Neuronal stem cell (in vitro differentiated cells): Measurements from ENCODE around the gene TMEM175.
A peak's percentile ranks its signal among the peaks of the same experiment; 100 is the strongest.

ENCODE experiments used
- DNase-seq: peaks from one replicate; pipeline ENCODE4 v3.0.0-alpha.2; 2013; ENCODE audit warnings: low spot score
- H2AFZ ChIP-seq: one replicate; pipeline ENCODE4 v1.6.1; 2013; ENCODE audit warnings: mild to moderate bottlenecking, low read length, inconsistent platforms
- H2AK5ac ChIP-seq: 2 replicates; pipeline ENCODE4 v1.6.1; 2013; ENCODE audit warnings: low read depth, mild to moderate bottlenecking, inconsistent platforms, low read length, moderate library complexity, mixed read lengths
- H2BK120ac ChIP-seq: 2 replicates; pipeline ENCODE4 v1.6.1; 2013; ENCODE audit warnings: low read depth, mild to moderate bottlenecking, inconsistent platforms, low read length, moderate library complexity, mixed read lengths
- H2BK12ac ChIP-seq: one replicate; pipeline ENCODE4 v1.6.1; 2013; ENCODE audit warnings: low read length, inconsistent platforms
- H2BK15ac ChIP-seq: 2 replicates; pipeline ENCODE4 v1.6.1; 2013; ENCODE audit warnings: mild to moderate bottlenecking, low read length, inconsistent platforms, mixed read lengths
- H2BK5ac ChIP-seq: one replicate; pipeline ENCODE4 v1.6.1; 2013; ENCODE audit warnings: inconsistent platforms, mild to moderate bottlenecking, low read length, moderate library complexity
- H3K14ac ChIP-seq: one replicate; pipeline ENCODE4 v1.6.1; 2013; ENCODE audit warnings: low read length, inconsistent platforms
- H3K18ac ChIP-seq: 2 replicates; pipeline ENCODE4 v1.6.1; 2013; ENCODE audit warnings: low read length, inconsistent platforms
- H3K23ac ChIP-seq: 2 replicates; pipeline ENCODE4 v1.6.1; 2013; ENCODE audit warnings: low read depth, mild to moderate bottlenecking, mixed read lengths, low read length, inconsistent platforms; ENCODE audit not compliant: poor library complexity
- H3K27ac ChIP-seq: replicated peaks from 3 replicates; pipeline ENCODE4 v1.5.1; 2013; ENCODE audit warnings: low read length, inconsistent platforms
- H3K27me3 ChIP-seq, 3 experiments: 2 replicates each; pipeline ENCODE4 v1.6.1; 2013; ENCODE audit warnings: low read length in 3 of 3, mild to moderate bottlenecking in 2 of 3, inconsistent platforms in 1 of 3, low read depth in 1 of 3, mixed read lengths in 1 of 3, moderate library complexity in 1 of 3; ENCODE audit not compliant: control insufficient read depth in 3 of 3, insufficient read depth in 3 of 3
- H3K36me3 ChIP-seq, 2 donors: replicated peaks in 1 of 2; 2 replicates each; pipeline ENCODE4 v1.6.1; 2013; ENCODE audit warnings: low read length in 2 of 2; ENCODE audit not compliant: control insufficient read depth in 2 of 2, insufficient read depth in 2 of 2
- H3K4ac ChIP-seq: 2 replicates; pipeline ENCODE4 v1.6.1; 2013; ENCODE audit warnings: inconsistent platforms, mild to moderate bottlenecking, low read length, moderate library complexity
- H3K4me1 ChIP-seq, 2 donors: 1 replicate in 1 of 2; 2 replicates in 1 of 2; pipeline ENCODE4 v1.6.1; 2013; ENCODE audit warnings: low read length in 2 of 2, low read depth in 1 of 2; ENCODE audit not compliant: control insufficient read depth in 2 of 2, insufficient read depth in 1 of 2
- H3K4me2 ChIP-seq: one replicate; pipeline ENCODE4 v1.6.1; 2013; ENCODE audit warnings: mild to moderate bottlenecking, low read length, inconsistent platforms; ENCODE audit not compliant: insufficient read depth, poor library complexity, severe bottlenecking
- H3K4me3 ChIP-seq, 2 donors: 2 replicates each; pipeline ENCODE4 v1.5.1; 2013; ENCODE audit warnings: low read length in 2 of 2, mild to moderate bottlenecking in 2 of 2, inconsistent platforms in 1 of 2, moderate library complexity in 1 of 2
- H3K79me1 ChIP-seq: one replicate; pipeline ENCODE4 v1.6.1; 2013; ENCODE audit warnings: low read depth, mild to moderate bottlenecking, inconsistent platforms, low read length, moderate library complexity
- H3K9ac ChIP-seq: one replicate; pipeline ENCODE4 v1.6.1; 2013; ENCODE audit warnings: mild to moderate bottlenecking, low read depth, low read length, inconsistent platforms; ENCODE audit not compliant: poor library complexity
- H3K9me3 ChIP-seq, 2 donors: replicated peaks in 1 of 2; 2 replicates each; pipeline versions ENCODE3 to v1.6.1; 2013; ENCODE audit warnings: low read length in 2 of 2, mild to moderate bottlenecking in 2 of 2, inconsistent platforms in 1 of 2, low read depth in 1 of 2, mixed read lengths in 1 of 2, moderate library complexity in 1 of 2; ENCODE audit not compliant: control insufficient read depth in 2 of 2, insufficient read depth in 1 of 2
- H4K8ac ChIP-seq: one replicate; pipeline ENCODE4 v1.6.1; 2013; ENCODE audit warnings: low read depth, mild to moderate bottlenecking, inconsistent platforms, low read length, moderate library complexity
- H4K91ac ChIP-seq: one replicate; pipeline ENCODE4 v1.6.1; 2013; ENCODE audit warnings: low read length, low read depth, mild to moderate bottlenecking, inconsistent platforms; ENCODE audit not compliant: poor library complexity
- WGBS, 2 donors: extraction: QIAGEN DNeasy Blood & Tissue Kit; methylation state at CpG; one replicate each; pipeline ENCODE4 v1.1.7; 2013; ENCODE audit warnings: missing lambda C conversion rate in 2 of 2, mixed read lengths in 1 of 2; ENCODE audit not compliant: insufficient read length in 2 of 2, insufficient replicate concordance in 1 of 2; ENCODE audit errors: extremely low coverage in 2 of 2; 5-methylcytosine and 5-hydroxymethylcytosine counted together

The TMEM175 gene

DNA sequence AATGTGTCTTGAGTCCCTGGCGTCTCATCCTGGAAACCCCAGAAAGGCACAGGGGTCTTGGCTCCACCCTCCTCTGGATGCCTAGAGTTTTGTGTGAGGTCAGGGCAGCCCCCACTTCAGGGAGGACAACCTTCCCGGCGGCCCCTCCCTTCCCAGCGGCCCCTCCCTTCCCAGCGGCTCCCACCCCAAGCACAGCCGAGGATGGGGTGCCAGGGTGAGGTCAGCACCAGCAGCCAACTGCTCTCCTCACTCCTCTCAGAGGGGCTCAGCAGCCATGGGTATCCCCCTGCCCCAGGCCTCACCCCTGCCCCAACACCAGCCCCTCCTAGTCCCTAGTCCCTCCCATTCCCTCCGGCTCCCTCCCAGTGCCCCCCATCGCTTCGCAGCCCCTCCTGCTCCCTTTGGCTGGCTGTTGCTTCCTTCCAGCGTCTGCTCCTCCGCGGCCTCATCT, 23.7 kb downstream of the TMEM175 start:
- Histone ChIP-seq H3K9me3 (no peaks in the 10 kb centered on the region), H2AFZ (no peak overlapping the region), H3K4me2 (no peak overlapping the region), H3K27ac (no peak overlapping the region), H3K79me1 (peaks cover 2% of the 10 kb centered on the region), H2BK12ac (no peak overlapping the region), H3K36me3 (no peaks in the 10 kb centered on the region), H3K4ac (no peak overlapping the region), H2BK120ac (no peak overlapping the region), H3K4me1 (peaks cover 0 to 6% of the 10 kb centered on the region in 2 donors), H3K4me3 (no peak overlapping the region), H2BK5ac (no peak overlapping the region), H4K91ac (no peak overlapping the region), H2AK5ac (peak overlapping the region; percentile 61), H4K8ac (no peak overlapping the region), H3K9ac (no peak overlapping the region), H2BK15ac (no peak overlapping the region), H3K23ac (peak overlapping the region; percentile 65), H3K14ac (no peak overlapping the region), H3K27me3 (no peaks in the 10 kb centered on the region), H3K18ac (no peak overlapping the region)
- no peak for DNase-seq
- WGBS, 2 donors = no CpG with 5 or more reads among the region's 12 CpGs

DNA sequence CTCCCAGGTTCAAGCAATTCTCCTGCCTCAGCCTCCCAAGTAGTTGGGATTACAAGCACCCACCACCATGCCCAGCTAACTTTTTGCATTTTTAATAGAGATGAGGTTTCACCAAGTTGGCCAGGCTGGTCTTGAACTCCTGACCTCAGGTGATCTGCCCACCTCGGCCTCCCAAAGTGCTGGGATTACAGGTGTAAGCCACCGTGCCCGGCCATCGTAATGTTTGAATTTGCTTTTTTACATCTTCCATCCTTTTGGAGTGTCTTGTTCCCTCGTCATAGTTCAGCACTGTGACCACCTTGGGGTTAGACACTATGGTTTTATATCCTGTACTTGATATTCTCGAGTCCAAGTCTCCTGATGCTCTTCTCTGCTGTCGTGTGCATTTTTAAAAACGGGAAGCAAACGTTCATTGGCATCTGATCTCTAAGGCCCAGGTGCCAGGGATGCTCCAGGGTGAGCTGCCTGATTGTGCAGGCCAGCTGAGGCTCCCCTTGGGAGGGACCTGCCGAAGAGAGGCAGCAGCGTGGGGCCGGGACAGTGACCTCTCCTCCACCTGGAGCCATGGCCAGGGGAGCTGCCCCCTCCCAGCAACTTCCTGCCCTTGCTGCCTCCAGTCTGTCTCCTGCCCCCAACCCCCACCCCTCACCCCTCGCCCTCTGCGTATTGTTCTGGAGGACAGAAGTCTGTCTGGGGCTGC, 24.4 kb downstream of the TMEM175 start:
- no peaks in the 10 kb centered on the region for H3K9me3 ChIP-seq

DNA sequence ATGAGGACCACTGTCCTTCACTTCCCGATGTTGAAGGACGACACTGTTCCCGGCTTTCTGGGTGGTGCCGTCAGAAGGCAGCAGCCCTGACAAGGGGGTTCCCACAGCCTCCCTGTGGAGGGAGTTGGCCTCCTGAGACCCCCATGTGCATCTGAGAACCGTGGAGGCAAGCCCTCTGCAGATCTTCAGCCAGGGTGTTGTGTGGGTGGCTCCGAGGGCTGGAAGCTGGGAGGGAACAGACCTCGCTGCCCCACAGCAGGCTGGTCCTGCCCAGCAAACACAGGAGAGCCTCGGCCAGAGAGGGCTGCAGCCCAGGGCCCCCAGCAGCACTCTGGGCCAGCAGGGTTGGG, 24.9 kb downstream of the TMEM175 start:
- Histone ChIP-seq H3K4ac (no peak overlapping the region), H3K14ac (no peak overlapping the region), H2BK15ac (no peak overlapping the region), H3K23ac (peak overlapping the region; percentile 43), H2BK12ac (no peak overlapping the region), H3K4me2 (no peak overlapping the region), H3K36me3 (peaks cover 0 to 6% of the 10 kb centered on the region in 2 donors), H3K79me1 (peaks cover 2% of the 10 kb centered on the region), H4K8ac (no peak overlapping the region), H2AK5ac (no peak overlapping the region), H3K4me3 (no peak overlapping the region), H2AFZ (no peak overlapping the region), H2BK120ac (no peak overlapping the region), H4K91ac (no peak overlapping the region), H2BK5ac (no peak overlapping the region), H3K18ac (no peak overlapping the region), H3K27ac (no peak overlapping the region), H3K9me3 (no peaks in the 10 kb centered on the region), H3K4me1 (no peaks in the 10 kb centered on the region), H3K9ac (peak overlapping the region; percentile 21), H3K27me3 (no peaks in the 10 kb centered on the region)
- WGBS, 2 donors = no CpG with 5 or more reads among the region's 8 CpGs
- DNase-seq = no peak

More for the DNA sequence above, 24.4 kb downstream of the TMEM175 start:
- no peak overlapping the region for H2AFZ ChIP-seq
- no peaks in the 10 kb centered on the region for H3K27me3 ChIP-seq
- DNase-seq = no peak
- H3K23ac ChIP-seq = no peak overlapping the region
- no peak overlapping the region for H2BK15ac ChIP-seq
- no peak overlapping the region for H2AK5ac ChIP-seq
- H3K18ac ChIP-seq = no peak overlapping the region
- H3K4me2 ChIP-seq = no peak overlapping the region
- no peak overlapping the region for H3K4me3 ChIP-seq
- H3K4ac ChIP-seq = no peak overlapping the region
- peaks cover 0 to 1% of the 10 kb centered on the region in 2 donors for H3K36me3 ChIP-seq
- no peak overlapping the region for H3K9ac ChIP-seq
- no peak overlapping the region for H4K8ac ChIP-seq
- H3K27ac ChIP-seq = no peak overlapping the region
- H4K91ac ChIP-seq = no peak overlapping the region
- H2BK5ac ChIP-seq = no peak overlapping the region
- H2BK12ac ChIP-seq = no peak overlapping the region
- no peaks in the 10 kb centered on the region for H3K4me1 ChIP-seq
- H3K14ac ChIP-seq = no peak overlapping the region
- H2BK120ac ChIP-seq = no peak overlapping the region
- WGBS, 2 donors = no CpG with 5 or more reads among the region's 14 CpGs
- peaks cover 2% of the 10 kb centered on the region for H3K79me1 ChIP-seq

DNA sequence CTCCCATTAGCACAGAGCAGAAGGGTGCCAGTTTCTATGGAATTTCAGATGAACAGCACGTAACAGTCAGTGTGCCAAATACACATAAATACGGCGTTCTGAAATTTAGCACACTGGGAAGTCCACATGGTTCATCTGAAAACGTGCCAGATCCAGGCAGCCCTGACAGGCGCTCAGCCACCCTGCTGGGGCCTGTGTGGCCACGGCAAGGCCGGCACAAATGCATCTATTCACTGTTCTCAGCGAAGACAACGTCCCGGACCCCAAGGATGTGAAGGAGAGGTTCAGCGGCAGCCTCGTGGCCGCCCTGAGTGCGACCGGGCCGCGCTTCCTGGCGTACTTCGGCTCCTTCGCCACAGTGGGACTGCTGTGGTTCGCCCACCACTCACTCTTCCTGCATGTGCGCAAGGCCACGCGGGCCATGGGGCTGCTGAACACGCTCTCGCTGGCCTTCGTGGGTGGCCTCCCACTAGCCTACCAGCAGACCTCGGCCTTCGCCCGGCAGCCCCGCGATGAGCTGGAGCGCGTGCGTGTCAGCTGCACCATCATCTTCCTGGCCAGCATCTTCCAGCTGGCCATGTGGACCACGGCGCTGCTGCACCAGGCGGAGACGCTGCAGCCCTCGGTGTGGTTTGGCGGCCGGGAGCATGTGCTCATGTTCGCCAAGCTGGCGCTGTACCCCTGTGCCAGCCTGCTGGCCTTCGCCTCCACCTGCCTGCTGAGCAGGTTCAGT, 25.5 kb downstream of the TMEM175 start:
- H3K36me3 ChIP-seq = peaks cover 0 to 10% of the 10 kb centered on the region in 2 donors
- H2BK15ac ChIP-seq = no peak overlapping the region
- peaks cover 2% of the 10 kb centered on the region for H3K79me1 ChIP-seq
- H3K4ac ChIP-seq = no peak overlapping the region
- H3K4me1 ChIP-seq = no peaks in the 10 kb centered on the region
- H4K8ac ChIP-seq = peak overlapping the region; percentile 72
- no peak overlapping the region for H2AFZ ChIP-seq
- H4K91ac ChIP-seq = no peak overlapping the region
- peak overlapping the region; percentile 48 for H3K18ac ChIP-seq
- peak overlapping the region; percentile 13 for H2BK5ac ChIP-seq
- peak overlapping the region; percentile 82 for H3K14ac ChIP-seq
- H2BK120ac ChIP-seq = no peak overlapping the region
- DNase-seq = no peak
- H3K27me3 ChIP-seq = no peaks in the 10 kb centered on the region
- WGBS, 2 donors = no CpG with 5 or more reads among the region's 45 CpGs
- H3K27ac ChIP-seq = no peak overlapping the region
- H3K9ac ChIP-seq = peak overlapping the region; percentile 60
- H3K9me3 ChIP-seq = no peaks in the 10 kb centered on the region
- H3K4me2 ChIP-seq = no peak overlapping the region
- no peak overlapping the region for H2BK12ac ChIP-seq
- no peak overlapping the region for H3K4me3 ChIP-seq
- peak overlapping the region; percentile 80 for H3K23ac ChIP-seq
- H2AK5ac ChIP-seq = no peak overlapping the region
